Stimulated activated CD4-positive, alpha-beta T cell treated with anti-CD3 and anti-CD28 coated beads, TNF-alpha, amount 100 ng/mL, for 48 hours (primary cell): ENCODE data around the gene MISP.

Experiments used
- DNase-seq, 3 donors: peaks; one replicate each; pipeline ENCODE4 v3.0.0-alpha.2; 2020; ENCODE audit warnings: low read depth in 3 of 3

MISP gene

GRCh38 chr19:796692-797527 lies 46.0 kb downstream of the MISP start, which contains the start of gene PTBP1:
Gene PTBP1 (plus strand): TSS chr19:797452. CDS start chr19:797498, 46 bp downstream.
- peak; percentile 97 to 100 (median 98) for DNase-seq

- DNase-seq, result peak; percentile 83 to 85 (median 84)
Observed at GRCh38 chr19:797528-798414, 46.9 kb downstream of the MISP start.

DNA sequence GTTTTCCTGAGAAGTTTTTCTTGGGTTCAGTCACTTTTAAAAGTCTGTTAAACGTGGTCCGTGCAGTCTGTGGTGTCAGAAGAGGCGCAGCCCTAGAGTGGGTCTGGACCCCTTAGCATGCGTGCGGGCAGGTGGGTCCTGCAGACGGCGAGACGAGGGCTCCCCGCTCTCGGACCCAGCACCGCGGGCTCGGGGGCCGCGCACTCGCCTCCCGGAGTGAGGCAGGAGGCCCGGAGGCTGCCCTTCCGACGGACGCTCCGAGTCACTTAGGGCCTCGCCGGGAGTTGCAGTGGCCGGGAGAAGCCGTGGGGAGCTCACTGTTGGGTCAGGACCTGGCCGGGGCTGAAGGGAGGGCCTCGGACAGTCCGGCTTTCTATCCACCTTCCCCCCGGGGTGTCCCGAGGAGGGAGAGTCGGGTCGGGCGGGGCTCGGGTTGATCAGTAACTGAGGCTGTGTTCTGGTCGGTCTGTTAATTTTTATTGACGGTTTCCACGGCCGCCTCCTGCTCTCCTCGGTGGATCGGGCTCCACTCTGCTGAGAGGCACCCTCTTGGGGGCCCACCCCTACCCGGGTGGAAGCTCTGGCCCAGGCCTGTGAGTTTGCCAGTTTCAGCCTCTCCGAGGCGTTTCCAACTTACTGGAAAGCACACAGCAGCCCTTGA lies 47.6 kb downstream of the MISP start:
- DNase-seq, result no peak

DNA sequence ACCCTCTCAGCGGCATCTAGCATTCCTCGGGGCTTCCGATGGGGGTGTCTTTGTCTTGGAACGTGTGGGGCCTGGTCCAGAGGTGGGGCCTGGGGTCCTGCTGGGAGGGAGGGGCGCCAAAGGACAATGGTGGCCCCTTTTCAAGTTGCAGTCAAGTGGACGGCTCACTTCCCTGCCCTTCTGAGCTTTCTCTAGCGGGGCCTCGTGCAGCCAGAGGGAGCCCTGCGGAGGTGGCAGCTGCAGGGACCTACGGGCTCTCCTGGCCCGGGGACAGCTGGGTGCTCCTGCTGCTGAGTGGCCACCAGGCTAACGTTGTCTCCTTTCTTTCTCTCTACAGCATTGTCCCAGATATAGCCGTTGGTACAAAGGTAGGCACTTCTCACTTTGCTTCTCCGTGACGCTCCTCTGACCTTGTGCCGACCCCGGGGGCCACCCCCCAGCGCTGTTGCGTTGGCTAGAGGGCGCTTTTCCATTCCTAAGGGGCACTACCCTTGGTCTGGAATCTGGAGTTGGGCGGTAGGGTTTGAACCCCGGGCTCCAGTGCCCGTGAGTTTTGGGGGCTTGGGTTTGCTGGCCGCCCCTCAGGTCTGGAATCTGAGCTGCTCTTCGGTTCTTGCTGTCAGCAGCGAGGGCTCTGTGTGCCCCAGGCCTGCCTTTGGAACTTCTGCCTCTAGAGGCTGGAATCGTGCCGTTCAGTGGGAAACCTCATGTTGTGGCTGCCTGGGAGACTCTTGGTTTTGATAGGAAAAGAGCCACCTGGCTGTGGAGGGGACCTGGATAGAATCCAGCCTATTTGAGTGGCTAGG lies 48.4 kb downstream of the MISP start:
- DNase-seq, result no peak

- no peak for DNase-seq
Observed at GRCh38 chr19:800360-801029, 49.6 kb downstream of the MISP start.

GRCh38 chr19:801030-801860 lies 50.3 kb downstream of the MISP start:
- DNase-seq, result no peak

- no peak for DNase-seq
Observed at GRCh38 chr19:801861-802497, 51.1 kb downstream of the MISP start.

- no peak for DNase-seq
Observed at GRCh38 chr19:802498-803098, 51.7 kb downstream of the MISP start.

DNA sequence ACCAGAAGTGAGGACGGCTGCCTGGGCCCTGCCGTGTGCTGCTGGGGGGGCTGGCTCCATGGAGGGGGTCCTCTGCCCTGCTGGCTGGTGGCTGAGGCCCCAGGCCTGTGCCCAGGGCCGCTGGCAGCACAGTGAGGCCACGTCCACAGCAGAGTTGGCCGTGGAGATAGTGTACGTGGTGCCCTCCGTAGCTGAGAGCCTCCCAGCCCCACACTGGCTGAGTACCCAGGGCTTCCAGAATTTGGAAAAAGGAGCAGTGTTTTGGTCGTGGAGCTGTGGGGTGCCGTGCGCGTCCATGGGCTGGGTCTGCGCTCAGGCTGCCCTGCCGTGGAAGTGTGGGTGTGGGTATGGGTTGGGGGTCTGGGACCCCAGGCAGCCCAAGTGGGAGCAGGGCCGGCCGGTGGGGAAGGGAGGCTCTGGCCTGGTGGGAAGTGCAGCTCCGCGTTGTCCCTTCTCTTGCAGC lies 52.2 kb downstream of the MISP start:
- no peak for DNase-seq

GRCh38 chr19:803686-804418 lies 52.9 kb downstream of the MISP start:
- no peak for DNase-seq

DNA sequence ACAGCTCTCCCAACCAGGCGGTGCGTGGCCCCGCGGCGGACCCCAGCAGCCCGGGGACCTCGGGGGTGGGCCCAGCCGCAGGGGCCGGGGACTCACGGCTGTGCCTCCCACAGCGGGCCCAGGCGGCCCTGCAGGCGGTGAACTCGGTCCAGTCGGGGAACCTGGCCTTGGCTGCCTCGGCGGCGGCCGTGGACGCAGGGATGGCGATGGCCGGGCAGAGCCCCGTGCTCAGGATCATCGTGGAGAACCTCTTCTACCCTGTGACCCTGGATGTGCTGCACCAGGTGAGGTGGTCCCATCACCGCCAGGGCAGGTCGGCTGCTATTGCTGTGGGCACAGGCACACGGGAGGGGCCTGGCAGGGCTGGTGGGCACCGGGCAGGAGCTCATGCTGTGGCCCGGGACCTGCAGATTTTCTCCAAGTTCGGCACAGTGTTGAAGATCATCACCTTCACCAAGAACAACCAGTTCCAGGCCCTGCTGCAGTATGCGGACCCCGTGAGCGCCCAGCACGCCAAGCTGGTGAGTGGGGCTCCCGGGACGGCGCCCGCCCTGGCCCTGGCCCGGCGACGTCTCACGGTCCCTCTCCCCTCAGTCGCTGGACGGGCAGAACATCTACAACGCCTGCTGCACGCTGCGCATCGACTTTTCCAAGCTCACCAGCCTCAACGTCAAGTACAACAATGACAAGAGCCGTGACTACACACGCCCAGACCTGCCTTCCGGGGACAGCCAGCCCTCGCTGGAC lies 53.7 kb downstream of the MISP start:
- no peak for DNase-seq

- DNase-seq, result no peak
Observed at GRCh38 chr19:805166-805551, 54.2 kb downstream of the MISP start.

DNA sequence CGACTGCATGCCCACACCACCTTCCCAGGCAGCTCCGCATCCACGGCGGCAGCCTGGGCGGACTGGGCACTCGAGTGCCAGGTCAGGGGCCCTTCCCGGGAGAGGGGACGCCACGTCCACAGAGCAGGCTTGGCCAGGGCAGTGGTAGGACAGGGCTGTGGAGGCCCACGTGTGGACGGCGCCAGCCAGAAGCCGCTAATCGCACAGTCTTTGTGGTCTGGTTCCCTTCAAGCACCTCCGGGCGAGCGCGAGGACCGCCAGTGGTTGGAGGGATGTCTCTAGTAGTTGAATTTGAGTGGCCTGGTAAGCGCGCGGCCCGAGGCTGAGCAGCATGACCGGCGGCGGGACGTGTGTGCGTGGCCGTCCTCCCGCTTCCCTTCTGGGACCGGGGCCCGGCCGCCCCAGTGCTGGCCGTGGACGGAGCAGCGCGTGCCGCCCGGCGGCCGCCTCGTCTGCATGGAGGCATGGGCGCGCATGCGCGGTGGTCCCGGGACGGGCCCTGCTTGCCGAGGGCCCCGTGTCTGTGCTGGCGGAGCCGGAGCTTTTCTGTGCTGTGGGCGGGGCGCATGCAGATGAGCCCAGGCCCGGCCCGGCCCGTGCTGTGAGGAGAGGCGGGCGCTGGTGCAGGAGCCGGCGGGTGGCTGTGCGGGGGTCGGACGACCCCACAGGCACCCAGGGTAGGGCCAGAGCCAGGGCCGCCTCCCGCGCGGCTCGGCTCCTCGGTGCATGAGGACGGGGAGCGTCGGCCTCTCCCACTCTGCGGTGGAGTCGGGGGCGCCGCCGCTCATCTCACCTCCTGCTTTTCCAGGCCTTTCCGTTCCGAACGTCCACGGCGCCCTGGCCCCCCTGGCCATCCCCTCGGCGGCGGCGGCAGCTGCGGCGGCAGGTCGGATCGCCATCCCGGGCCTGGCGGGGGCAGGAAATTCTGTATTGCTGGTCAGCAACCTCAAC lies 55.0 kb downstream of the MISP start:
- no peak for DNase-seq

GRCh38 chr19:806815-807421 lies 56.0 kb downstream of the MISP start:
- DNase-seq, result no peak

- no peak for DNase-seq
Observed at GRCh38 chr19:807627-808422, 56.9 kb downstream of the MISP start.
